K562 (cell line): ENCODE results near the gene GRIP1. TPM values are rescaled to one million over a fixed set of nuclear protein-coding genes. Genes with fewer than 3 reads are reported as not detected.

Experiments used
- ATAC-seq: fragments of 200-7000 bp; cut with Tn5 transposase; 3 replicates; pipeline ENCODE4 v1.9.1; 2020; ENCODE audit warnings: moderate library complexity
- BruUV-seq: library from RNA; stranded (reverse); fragments of 400-500 nt; replicated peaks from 2 replicates; lab custom pipeline; 2021; lab: Mats Ljungman, UMichigan
- CTCF ChIA-PET: fragments of 300-600 bp; formaldehyde crosslinking; extraction: SDS; loops from one replicate; lab custom pipeline; 2021; ENCODE audit warnings: low intra/inter-chr PET ratio; lab: Yijun Ruan, JAX
- POLR2A ChIA-PET: fragments of 300-600, 350-650 bp; sonication (Branson Sonifier 250); formaldehyde crosslinking; extraction: SDS; loops from one replicate; lab custom pipeline; 2021; ENCODE audit warnings: antibody characterized with exemption, inconsistent platforms; lab: Yijun Ruan, JAX
- DNase-seq, 4 experiments: peaks; one replicate each; pipeline versions ENCODE4 v3.0.0 to v3.0.0-alpha.2; 2011 to 2018; ENCODE audit warnings: low spot score in 3 of 4, mixed read lengths in 3 of 4; ENCODE audit errors: extremely low read depth in 1 of 4
- FAIRE-seq: peaks from 2 replicates; lab custom pipeline; 2011; peaks lifted over from hg19 to GRCh38; lab: Jason Lieb, UNC
- H2AFZ ChIP-seq: 2 replicates; pipeline ENCODE4 v1.6.0; 2011; ENCODE audit warnings: low read depth, low read length, control low read depth, inconsistent platforms
- H3K27ac ChIP-seq: fragments of 200-600 bp; 3 replicates; pipeline ENCODE4 v1.8.0; 2011; ENCODE audit warnings: low read depth, mild to moderate bottlenecking, control low read depth, inconsistent platforms, low read length, moderate library complexity, mixed read lengths; ENCODE audit errors: extremely low read depth
- H3K27me3 ChIP-seq, 2 experiments: fragments of 300-600 bp in 1 of 2; 2 replicates in 1 of 2; 3 replicates in 1 of 2; pipeline versions ENCODE4 v1.6.0 to v1.8.0; 2011; ENCODE audit warnings: inconsistent platforms in 2 of 2, low read length in 2 of 2, mild to moderate bottlenecking in 1 of 2, mixed read lengths in 1 of 2, moderate library complexity in 1 of 2; ENCODE audit not compliant: control insufficient read depth in 2 of 2, insufficient read depth in 2 of 2
- H3K36me3 ChIP-seq: fragments of 300-600 bp; 3 replicates; pipeline ENCODE4 v1.8.0; 2011; ENCODE audit warnings: mild to moderate bottlenecking, low read length, inconsistent platforms; ENCODE audit not compliant: control insufficient read depth, insufficient read depth
- H3K4me1 ChIP-seq, 2 experiments: fragments of 200-600 bp in 1 of 2; replicated peaks in 1 of 2; 2 replicates in 1 of 2; 3 replicates in 1 of 2; pipeline versions ENCODE4 v1.5.1 to v1.8.0; 2011; ENCODE audit warnings: inconsistent platforms in 2 of 2, low read length in 2 of 2, mild to moderate bottlenecking in 1 of 2, mixed read lengths in 1 of 2, moderate library complexity in 1 of 2; ENCODE audit not compliant: control insufficient read depth in 2 of 2, insufficient read depth in 2 of 2
- H3K4me2 ChIP-seq: 2 replicates; pipeline ENCODE4 v1.6.1; 2011; ENCODE audit warnings: low read length, control low read depth, inconsistent platforms, mixed read lengths; ENCODE audit not compliant: insufficient read depth
- H3K4me3 ChIP-seq: fragments of 200-600 bp; sonication (generic), shearing (Covaris generic); 2 replicates; pipeline ENCODE4 v1.5.1; 2016; ENCODE audit warnings: control low read depth, inconsistent platforms
- H3K79me2 ChIP-seq: fragments of 200-600 bp; 3 replicates; pipeline ENCODE4 v1.8.0; 2011; ENCODE audit warnings: low read length, inconsistent platforms; ENCODE audit not compliant: control insufficient read depth, insufficient read depth
- H3K9ac ChIP-seq, 2 experiments: 2 replicates each; pipeline versions ENCODE4 v1.6.0 to v1.6.1; 2011; ENCODE audit warnings: low read depth in 2 of 2, low read length in 2 of 2, control low read depth in 1 of 2, inconsistent platforms in 1 of 2, mild to moderate bottlenecking in 1 of 2, mixed read lengths in 1 of 2; ENCODE audit not compliant: insufficient read depth in 1 of 2
- H3K9me1 ChIP-seq: one replicate; pipeline ENCODE4 v1.6.0; 2011; ENCODE audit warnings: inconsistent platforms, mild to moderate bottlenecking, low read length, moderate library complexity; ENCODE audit not compliant: control insufficient read depth, insufficient read depth
- H3K9me3 ChIP-seq: replicated peaks from 2 replicates; pipeline ENCODE4 v1.5.1; 2011; ENCODE audit warnings: low read depth, low read length, inconsistent platforms; ENCODE audit not compliant: control insufficient read depth, insufficient read depth
- H4K20me1 ChIP-seq: replicated peaks from 2 replicates; pipeline ENCODE4 v1.6.1; 2011; ENCODE audit warnings: low read length, inconsistent platforms, mixed read lengths; ENCODE audit not compliant: control insufficient read depth, insufficient read depth
- DACH1 ChIP-seq: fragments of 450-650 bp; IDR thresholded peaks from 2 replicates; pipeline ENCODE4 v1.6.1; 2018; ENCODE audit not compliant: partially characterized antibody
- E2F1 ChIP-seq: sonication (generic); formaldehyde crosslinking; IDR thresholded peaks from 2 replicates; pipeline ENCODE4 v1.8.1; 2023; ENCODE audit warnings: mild to moderate bottlenecking, missing genetic modification reagents, moderate library complexity
- FOXA3 ChIP-seq, 2 experiments: fragments of 450-650 bp in 1 of 2; sonication (generic) in 1 of 2; formaldehyde crosslinking; IDR thresholded peaks in 1 of 2; conservative IDR thresholded peaks in 1 of 2; 2 replicates each; pipeline versions ENCODE4 v1.4.0 to v1.8.0; 2020 to 2022; ENCODE audit warnings: mild to moderate bottlenecking in 2 of 2, missing genetic modification reagents in 1 of 2
- PHB2 ChIP-seq: fragments of 450-650 bp; IDR thresholded peaks from 2 replicates; pipeline ENCODE4 v1.6.1; 2017; ENCODE audit warnings: low read depth
- PRMT5 ChIP-seq: sonication (generic); formaldehyde crosslinking; IDR thresholded peaks from 2 replicates; pipeline ENCODE4 v1.5.0; 2020; ENCODE audit warnings: missing genetic modification reagents
- U2AF1 ChIP-seq: fragments of 200-400 bp; formaldehyde crosslinking; optimal IDR thresholded peaks from 2 replicates; pipeline ENCODE3; 2017; ENCODE audit warnings: mild to moderate bottlenecking, low read depth, low read length, moderate library complexity
- ZEB2 ChIP-seq: fragments of 450-650 bp; IDR thresholded peaks from 2 replicates; pipeline ENCODE4 v1.6.1; 2016
- ZNF77 ChIP-seq: fragments of 250-450 bp; sonication (Bioruptor Pico); IDR thresholded peaks from 2 replicates; pipeline ENCODE4 v1.5.0; 2020
- WGBS: fragments of 100-300 bp; shearing (Covaris generic); methylation state at CpG from one replicate; pipeline ENCODE4 v1.1.6; 2016; ENCODE audit warnings: low coverage, mixed read lengths; ENCODE audit not compliant: insufficient coverage; ENCODE audit errors: missing lambda C conversion rate; 5-methylcytosine and 5-hydroxymethylcytosine counted together
- in situ Hi-C: fragments of 300-500 bp; cut with MboI; formaldehyde crosslinking; loops from 4 replicates; pipeline ENCODE4 v1.15.0; 2018; ENCODE audit warnings: inconsistent platforms, mixed read lengths
- intact Hi-C: fragments of 100-400 bp; cut with micrococcal nuclease; formaldehyde crosslinking; loops from 2 replicates; pipeline ENCODE4 v1.14.2; 2022
- polyA plus RNA-seq, 8 experiments: library from polyadenylated mRNA; depleted of rRNA in 4 of 8; stranded (reverse) in 5 of 8; unstranded in 3 of 8; fragments of >200 nt; fragmentation: Nextera tagmentation in 2 of 8; fragmentation: Illumina TruSeq in 1 of 8; extraction: Ambion mirVana in 2 of 8; extraction: Trizol in 1 of 8; gene quantifications; 2 replicates each; pipeline versions ENCODE4 v1.2.1 to v1.2.3, GENCODE V29; 2011 to 2014; ENCODE audit warnings: inconsistent platforms in 1 of 8, missing spikeins in 1 of 8
- total RNA-seq, 7 experiments: library from RNA; depleted of rRNA in 6 of 7; stranded (reverse); fragments of >200 nt in 6 of 7; fragmentation: Illumina TruSeq in 2 of 7; extraction: Trizol in 2 of 7; gene quantifications; 2 replicates each; pipeline versions ENCODE4 v1.2.1 to v1.2.3, GENCODE V29; 2011 to 2021; ENCODE audit warnings: low replicate concordance in 1 of 7

Gene GRIP1
- total and polyA plus RNA-seq, 9 of the 15 experiments (the other 6 are each of a cell fraction or from before 2014, with no cell fraction given): 0.28 to 1.2 (median 0.45) TPM

- Histone ChIP-seq H2AFZ (no peak overlapping the region), H3K27me3 (peaks cover 0 to 5% of the 10 kb centered on the region in 2 experiments; a peak in 3 of 5 replicates), H3K4me1 (no peaks in the 10 kb centered on the region), H3K4me3 (no peak overlapping the region), H3K27ac (no peak overlapping the region), H3K79me2 (no peaks in the 10 kb centered on the region), H3K36me3 (no peaks in the 10 kb centered on the region), H3K9ac (no peak overlapping the region), H4K20me1 (no peaks in the 10 kb centered on the region), H3K9me3 (no peaks in the 10 kb centered on the region), H3K4me2 (no peak overlapping the region), H3K9me1 (no peaks in the 10 kb centered on the region)
- ATAC-seq (no peak), DNase-seq (no peak), FAIRE-seq (no peak)
- POLR2A ChIA-PET: no interaction called here
- TF ChIP-seq E2F1 (CRISPR knock-in tag): no peak
- TF ChIP-seq ZEB2: no peak
- no peak for TF ChIP-seq PRMT5 (CRISPR knock-in tag)
- no peak for TF ChIP-seq DACH1
- no peak for TF ChIP-seq PHB2
- no peak for TF ChIP-seq FOXA3 (CRISPR knock-in tag; conservative IDR thresholded peaks at IDR 0.05 in 1 of 2, IDR thresholded peaks at IDR 0.05 in 1 of 2)
- TF ChIP-seq ZNF77 (CRISPR knock-in tag): no peak
- TF ChIP-seq U2AF1: no peak
- in situ Hi-C loops (no loop called here), intact Hi-C loops (no loop called here)
- CTCF ChIA-PET: no interaction called here
- no TSS peak for BruUV-seq
- WGBS: 1% methylated on average over 5 of the region's 6 CpGs
These were observed 299.3 kb downstream of the GRIP1 start for GRCh38 chr12:66379616-66380015.
